HG02973 (cell line): ENCODE measurements around the gene MARF1.
"Not testable (repeated sequence)": the region's sequence is repeated elsewhere in the genome, so short reads cannot be mapped to it uniquely, and the experiment has no call there.

Source experiments
- ATAC-seq: cut with Tn5 transposase; IDR thresholded peaks from one replicate; pipeline ENCODE4 v1.9.1; 2021; ENCODE audit warnings: moderate library complexity; ENCODE audit not compliant: unreplicated experiment

Gene MARF1

DNA sequence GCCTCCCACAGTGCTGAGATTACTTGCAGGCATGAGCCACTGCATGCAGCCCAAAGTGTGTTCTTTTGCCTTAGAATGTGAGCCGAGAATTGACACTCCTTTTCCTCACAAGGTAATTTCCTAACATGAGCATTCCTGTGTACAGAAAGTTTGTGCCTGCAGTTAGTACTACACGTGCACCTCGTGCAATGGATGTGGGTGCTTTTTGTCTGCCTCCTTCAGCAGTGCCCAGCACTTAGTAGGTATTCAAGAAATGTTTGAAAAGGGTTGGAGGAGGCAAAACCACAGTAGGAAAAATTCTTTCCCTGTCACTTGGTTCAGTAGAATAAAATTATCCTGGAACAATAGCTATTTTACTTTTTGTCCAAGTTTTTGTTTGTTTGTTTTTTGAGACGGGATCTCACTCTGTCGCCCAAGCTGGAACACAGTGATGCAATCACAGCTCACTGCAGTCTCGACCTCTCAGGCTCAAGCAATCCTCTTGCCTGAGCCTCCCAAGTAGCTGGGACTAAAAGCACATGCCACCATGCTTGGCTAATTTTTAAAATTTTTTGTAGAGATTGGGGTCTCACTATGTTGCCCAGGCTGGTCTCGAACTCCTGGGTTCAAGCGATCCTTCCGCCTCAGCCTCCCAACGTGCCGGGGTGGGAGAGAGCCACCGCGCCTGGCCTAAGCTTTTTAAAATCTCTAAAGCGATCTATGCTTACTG lies 9.5 kb upstream of the MARF1 start:
- ATAC-seq, result no peak

DNA sequence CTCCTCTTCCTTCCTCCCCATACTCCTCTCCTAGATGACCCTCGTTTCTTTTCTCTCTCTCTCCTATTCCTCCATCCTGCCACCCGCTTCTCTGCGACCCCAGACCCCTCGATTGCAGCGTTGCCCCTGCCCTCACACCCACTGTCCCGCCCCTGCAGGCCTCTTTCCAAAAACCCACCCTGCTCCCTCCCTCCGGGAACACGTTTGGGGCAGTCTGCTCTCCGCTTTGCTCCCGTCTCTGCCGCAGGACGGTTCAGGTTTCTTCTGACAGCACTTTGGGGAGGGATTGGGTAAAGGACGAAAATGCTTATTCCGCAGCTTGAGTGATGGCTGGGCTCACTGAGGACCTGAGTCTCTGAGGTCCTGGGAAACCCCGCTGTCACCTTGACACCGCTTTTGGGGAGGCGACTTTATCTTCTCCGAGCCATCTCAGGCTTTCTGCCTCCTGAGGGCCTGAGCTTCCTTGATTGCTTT lies 7.8 kb upstream of the MARF1 start:
- ATAC-seq, result peak; percentile 36

DNA sequence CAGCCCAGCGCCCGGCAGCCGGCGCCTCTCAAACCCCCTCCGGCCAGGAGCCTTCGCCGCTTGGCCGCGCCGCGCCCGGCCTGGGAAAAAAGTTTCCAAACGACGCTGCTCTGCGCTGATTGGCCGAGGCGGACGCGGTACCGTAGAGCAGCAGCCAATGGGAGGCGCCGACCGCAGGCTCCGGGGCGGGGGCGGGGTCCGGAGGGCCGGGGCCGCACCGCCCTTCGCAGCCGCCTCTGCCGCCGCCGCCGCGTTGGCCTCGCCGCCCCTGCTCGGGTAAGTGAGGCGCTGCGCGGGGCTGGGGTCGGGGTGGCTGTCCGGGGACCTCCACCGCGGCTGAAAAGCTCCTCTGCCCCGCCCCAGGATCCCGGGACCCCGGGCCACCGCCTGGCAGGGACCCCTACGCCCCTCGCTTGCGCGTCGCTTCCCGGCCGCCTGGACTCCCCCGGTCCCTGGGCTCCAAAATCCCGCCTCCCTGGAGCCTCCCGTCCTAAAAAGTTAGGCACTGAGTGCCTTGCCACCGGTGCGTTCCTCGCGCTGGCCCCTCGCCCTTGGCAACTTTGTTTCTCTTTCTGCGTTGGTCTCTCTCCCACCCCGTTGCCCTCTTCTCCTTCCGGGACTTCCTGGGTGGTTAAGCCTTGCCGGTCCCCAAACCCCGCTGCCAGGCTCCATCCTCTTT lies 7.2 kb upstream of the MARF1 start, which contains the start of gene NDE1:
NDE1 (plus strand) TSS at position 227 of the 679 bp plus-strand sequence. CDS start 14,534 bp downstream, outside the sequence.
- ATAC-seq, result peak; percentile 79

DNA sequence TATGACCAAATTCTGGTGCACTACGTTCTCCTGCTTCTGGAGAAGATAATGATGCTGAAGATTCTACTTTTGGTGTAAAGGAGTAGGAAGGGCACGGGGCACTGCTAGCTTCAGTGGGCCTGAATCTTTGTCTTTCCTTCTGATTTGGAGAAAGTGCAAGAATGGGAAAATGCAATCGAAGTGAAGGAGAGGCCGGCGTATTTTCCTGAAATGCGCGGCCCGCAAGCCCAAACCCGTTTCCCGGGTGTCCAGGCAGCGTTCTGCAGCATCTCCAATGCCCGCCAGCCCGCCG lies 6.7 kb upstream of the MARF1 start:
- ATAC-seq, result no peak

DNA sequence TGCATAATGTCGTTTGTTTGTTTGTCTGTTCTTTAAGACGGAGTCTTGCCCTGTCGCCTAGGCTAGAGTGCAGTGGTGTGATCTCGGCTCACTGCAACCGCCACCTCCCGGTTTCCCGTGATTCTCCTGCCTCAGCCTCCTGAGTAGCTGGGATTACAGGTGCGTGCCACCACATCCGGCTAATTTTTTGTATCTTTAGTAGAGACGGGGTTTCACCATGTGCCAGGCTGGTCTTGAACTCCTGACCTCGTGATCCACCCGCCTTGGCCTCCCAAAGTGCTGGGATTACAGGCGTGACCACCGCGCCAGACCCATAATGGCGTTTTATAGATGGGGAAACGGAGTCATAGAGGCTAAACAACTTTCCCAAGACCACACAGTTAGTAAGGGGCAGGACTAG lies 6.4 kb upstream of the MARF1 start:
- not testable (repeated sequence) for ATAC-seq

DNA sequence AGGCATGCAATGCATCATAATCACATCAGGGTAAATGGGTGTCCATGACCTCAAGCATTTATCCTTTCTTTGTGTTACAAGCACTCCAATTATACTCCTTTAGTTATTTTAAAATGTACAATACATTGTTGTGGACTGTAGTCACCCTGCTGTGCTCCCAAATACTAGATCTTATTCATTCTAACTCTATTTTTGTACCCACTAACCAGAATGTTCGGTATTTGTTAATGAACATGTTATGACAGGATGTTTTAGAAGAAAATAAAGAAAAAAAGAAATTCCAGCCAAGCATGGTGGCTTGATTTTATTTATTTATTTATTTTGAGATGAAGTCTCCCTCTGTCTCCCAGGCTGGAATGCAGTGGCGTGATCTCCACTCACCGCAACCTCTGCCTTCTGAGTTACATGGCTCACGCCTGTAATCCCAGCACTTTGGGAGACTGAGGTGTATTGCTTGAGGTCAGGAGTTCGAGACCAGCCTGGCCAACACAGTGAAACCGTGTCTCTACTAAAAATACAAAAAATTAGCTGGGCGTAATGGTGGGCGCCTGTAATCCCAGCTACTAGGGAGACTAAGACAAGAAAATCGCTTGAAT lies 5.3 kb upstream of the MARF1 start:
- no peak for ATAC-seq

DNA sequence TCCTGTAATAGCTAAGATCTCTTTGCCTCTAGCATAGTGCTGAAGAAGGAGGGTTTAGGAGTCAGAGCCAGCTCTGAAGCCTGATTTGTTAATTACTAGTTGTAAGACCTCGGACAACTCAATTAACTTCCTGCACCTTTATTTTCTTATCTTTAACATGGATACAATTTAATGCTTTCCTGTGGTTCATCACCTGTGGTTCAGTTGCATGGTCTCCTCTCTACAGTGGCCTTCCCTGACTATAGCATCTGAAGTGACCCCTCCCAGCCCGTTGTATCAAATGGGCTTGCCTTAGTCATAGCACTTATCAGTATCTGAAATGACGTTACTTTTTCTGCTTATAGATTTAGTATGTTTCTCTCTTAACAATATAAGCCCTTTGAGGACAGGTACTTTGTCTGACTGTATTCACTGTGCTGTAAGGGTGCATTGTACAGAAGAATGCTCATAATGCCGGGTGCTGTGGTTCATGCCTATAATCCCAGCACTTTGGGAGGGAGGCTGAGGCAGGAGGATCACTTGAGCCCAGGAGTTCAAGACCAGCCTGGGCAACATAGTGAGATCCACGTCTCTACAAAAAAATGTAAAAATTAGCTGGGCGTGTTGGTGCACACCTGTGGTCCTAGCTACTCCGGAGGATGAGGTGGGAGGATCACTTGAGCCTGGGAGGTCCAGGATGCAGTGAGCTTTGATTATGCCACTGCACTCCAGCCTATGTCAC lies 4.5 kb upstream of the MARF1 start:
- no peak for ATAC-seq

DNA sequence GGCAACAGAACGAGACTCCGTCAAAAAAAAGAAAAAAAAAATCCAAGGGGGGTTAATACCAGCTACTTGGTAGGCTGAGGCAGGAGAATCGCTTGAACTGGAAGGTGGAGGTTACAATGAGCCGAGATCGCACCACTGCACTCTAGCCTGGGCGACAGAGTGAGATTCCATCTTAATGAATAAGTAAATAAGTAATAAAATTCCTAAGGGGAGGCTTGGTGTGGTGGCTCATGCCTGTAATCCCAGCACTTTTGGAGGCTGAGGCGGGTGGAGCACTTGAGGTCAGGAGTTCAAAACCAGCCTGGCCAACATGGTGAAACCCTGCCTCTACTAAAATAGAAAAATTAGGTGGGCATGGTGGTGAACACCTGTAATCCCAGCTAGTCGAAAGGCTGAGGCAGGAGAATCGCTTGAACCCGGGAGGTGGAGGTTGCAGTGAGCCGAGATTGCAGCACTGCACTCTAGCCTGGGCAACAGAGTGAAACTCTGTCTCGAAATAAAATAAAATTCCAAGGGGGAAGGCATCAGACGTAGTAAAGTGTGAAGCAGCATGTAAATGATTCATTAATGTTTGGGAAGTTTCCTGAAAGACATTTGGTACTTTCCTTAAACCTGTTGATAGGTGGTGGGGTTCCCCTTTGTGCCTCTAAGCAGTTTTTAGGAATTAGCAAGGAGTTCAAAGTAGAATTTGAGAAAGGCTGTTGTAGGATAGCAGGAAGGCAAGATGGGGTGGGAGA lies 3.8 kb upstream of the MARF1 start:
- ATAC-seq, result not testable (repeated sequence)

DNA sequence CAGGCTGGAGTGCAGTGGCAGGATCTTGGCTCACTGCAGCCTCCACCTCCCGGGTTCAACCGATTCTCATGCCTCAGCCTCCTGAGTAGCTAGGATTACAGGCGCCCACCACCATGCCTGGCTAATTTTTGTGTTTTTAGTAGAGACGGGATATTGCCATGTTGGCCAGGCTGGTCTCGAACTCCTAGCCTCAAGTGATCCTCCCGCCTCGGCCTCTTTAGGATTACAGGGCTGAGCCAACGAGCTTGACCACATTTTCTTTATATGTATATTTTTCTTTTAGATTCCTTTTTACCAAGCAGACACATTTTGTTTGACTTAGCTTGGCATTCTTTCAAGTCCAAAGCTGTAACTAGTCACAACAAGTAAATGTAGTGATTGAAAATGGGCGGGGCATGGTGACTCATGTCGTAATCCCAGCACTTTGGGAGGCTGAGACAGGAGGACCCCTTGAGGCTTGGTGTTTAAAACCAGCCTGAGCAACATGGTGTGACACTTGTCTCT lies 2.1 kb upstream of the MARF1 start:
- not testable (repeated sequence) for ATAC-seq

DNA sequence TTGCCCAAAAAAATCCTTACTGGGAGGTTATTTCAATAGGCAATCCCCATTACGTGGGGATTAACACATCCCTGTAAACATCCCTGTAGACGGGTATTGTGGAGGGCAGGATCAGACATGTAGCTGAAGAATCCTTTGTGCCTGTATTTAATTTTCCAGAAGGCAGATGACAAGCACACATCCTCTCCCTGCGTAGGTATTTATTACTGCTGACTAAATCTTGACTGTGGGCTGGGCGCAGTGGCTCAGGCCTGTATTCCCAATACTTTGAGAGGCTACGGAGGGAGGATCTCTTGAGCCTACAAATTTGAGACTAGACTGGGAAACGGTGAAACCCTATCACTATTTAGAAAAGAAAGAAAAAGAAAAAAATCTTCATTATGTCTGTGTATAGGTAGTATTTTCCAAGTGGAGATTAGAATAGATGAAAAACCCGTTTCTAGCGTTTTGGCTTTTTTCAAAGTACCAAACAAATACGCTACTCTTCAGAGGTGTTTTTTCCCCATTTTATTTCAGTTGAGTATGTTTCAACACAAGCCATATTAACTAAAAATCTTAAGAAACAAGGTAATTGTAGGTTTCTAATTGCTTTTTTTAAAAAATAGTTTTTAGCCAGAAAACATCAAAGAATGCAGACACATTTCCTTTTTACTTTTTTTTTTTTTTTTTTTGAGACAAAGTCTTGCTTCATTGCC lies 1.5 kb upstream of the MARF1 start:
- no peak for ATAC-seq

DNA sequence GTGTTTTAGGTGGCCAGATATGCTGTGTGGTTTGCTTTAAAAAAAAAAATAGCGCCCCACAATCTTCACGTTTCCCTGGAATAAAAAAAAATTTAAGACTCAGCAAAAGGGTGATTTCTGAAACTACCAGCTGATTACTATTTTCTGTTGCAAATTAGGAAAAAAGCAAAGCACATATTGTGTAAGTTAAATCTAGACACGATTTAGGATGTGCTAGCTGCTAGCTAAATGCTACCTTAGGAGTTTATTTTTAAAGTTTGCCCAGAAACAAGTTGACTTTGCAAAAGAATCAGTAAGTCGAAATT lies 944 bp upstream of the MARF1 start:
- no peak for ATAC-seq

DNA sequence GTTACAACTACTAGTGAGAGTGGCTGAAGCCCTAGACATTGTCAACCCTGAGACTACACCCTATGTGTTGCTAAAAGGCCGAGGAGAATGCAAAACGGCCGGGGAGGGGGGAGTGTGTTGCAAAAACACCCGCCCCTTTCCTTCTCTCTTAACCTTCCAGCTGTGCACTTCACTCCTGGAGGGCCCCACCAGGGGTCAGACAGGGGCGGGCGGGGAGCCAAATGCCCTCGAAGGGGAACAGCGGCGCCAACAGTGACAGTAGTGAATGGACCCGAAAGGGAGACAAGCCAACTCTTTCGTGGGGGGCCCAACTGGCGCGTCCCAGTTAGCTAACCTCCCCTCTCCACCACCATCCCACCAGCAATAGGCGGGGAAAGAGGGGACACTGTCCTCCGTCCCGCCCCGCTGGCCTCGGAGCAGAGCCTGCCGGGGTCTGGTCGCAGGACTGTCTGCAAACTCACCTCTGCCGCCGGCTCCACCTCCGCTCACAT lies 352 bp downstream of the MARF1 start:
- ATAC-seq, result peak; percentile 52

DNA sequence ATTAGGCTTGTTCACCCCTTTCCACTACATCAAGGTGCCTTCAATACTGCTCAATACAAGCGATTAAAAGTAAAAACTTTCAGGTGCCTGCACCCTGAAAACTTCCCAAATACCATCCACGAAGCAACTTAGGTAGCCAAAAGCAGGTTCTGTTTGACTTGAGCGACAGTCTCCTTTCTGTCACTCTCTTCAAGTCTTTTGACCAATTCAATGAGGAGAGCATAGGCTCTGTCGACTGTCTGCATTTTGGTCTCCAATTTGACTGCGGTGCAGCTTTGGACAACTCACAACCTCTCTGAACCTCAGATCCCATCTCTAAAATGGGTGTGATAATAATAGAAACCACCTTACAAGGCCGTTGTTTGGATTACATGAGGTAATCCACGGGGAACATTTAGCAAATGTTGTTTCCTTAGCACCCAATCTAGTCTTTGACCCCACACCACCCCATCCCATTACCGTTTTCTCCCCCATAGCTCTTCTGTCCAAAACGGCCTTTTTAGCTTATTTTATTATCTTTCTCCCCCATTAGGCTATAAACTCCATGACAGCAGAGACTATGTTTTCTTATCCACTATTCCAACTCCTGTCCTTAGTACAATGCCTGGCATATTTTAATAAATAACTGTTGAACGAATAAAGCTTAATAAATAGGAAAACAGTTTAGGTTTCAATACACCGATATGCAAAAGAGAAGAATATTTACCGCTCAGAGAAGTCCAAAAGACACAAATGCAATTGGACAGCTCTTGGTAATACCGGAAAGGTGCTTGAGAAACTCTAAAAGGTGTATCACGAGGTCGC lies 999 bp downstream of the MARF1 start:
- no peak for ATAC-seq

DNA sequence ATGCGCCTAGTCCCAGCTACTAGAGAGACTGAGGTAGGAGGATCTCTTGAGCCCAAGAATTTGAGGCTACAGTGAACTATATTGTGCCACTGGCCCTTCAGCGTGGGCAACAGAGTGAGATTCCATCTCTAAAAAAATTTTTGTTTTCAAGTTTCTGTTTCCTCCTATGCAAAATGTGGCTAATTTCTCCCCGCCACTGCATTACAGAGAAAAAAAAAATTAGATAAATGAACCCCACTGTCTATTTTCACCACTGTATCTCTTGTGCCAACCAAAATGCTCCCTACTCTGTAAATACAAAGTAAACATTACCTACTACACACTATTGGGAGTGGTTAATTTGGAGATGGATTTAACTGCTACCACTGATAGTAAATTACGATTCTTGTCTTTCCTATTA lies 2.0 kb downstream of the MARF1 start:
- ATAC-seq, result no peak

DNA sequence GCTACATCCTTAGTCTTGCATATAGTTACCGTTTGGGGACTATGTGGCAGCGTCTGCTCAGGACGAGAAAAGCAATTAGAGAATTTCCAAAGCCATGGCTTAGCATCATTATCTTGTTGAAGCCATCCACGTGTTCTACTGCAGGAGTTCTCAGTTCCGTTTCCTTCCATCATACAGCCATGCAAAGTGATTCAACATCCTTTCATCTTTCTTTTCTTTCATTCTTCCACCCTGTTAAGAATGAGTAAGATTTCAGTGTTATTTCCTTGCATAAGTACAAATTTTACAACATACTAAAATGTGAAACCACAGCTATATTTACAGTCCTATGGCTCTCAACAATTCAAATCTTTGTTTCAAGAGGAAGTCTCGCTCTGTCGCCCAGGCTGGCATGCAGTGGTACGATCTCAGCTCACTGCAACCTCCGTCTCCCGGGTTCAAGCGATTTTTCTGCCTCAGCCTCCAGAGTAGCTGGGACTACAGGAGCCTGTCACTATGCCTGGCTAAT lies 3.8 kb downstream of the MARF1 start:
- ATAC-seq, result no peak

DNA sequence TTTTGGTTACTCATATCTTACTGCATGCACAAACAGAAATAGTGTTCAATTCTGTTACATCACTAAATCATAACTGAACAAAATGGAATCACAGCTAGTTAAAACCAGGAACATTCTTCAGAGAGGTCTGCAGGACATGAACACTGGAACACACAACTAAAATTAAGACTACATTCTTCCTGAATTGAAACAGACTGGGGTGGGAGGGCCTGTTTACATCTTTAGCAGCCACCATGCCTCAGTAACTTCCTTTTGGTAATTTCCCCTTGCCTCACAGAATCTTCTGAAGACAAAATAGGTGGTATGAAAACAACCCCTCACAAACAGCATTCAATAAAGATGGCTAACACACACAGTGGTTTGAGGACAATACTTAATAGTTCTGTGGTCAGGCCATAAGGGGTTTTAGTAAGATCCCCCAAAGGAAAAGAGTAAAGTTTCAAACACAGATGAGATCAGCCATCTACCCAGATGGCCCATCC lies 6.5 kb downstream of the MARF1 start:
- no peak for ATAC-seq

DNA sequence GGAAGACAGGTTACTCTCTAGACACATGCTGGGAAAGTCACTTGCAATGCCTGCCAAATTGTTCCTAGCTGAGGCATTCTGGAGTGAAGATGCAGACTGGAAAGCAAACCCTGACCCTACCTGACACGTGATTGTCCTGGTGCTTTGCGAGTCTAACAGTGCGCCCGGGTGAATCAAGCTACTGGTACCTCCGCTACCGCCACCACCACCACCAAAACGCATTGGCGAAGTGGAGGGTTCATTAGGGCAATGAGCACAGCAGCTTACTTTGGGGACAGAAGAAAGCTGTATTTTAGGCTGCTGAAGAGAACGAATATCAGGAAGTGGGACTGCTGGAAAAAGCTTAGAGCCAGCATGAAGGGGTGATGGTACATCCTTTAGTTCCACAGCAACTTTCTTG lies 7.0 kb downstream of the MARF1 start:
- ATAC-seq, result no peak

DNA sequence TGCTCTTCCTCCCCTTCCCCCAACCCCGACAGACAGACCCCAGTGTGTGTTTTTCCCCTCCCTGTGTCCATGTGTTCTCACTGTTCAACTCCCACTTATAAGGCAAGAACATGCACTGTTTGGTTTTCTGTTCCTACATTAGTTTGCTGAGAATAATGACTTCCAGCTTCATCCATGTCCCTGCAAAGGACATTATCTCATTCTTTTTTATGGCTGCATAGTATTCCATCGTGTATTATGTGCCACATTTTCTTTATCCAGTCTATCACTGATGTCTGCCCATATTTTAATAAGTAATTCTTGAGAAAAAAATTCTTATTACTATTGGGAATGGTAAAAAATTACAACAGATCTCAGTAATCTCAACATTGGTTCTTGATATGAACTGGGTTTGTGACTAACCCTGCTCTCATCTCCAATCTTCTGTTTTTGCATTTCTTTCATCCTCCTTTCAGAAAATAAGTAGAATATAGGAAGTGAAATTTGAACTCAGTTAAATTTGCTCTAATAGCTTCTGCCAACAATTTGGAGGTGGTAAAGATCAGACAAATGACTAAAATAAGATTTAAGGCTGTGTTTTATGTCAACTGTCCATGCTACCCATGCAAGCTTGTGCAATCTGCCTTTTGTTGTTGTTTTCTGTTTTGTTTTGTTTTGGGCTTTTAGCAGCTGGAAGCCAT lies 11.1 kb downstream of the MARF1 start:
- ATAC-seq, result no peak
